ENCODE measurements around the gene SLC12A5. TPM values are rescaled to one million over a fixed set of nuclear protein-coding genes. Genes with fewer than 3 reads are reported as not detected.
"Not testable (repeated sequence)": the region's sequence is repeated elsewhere in the genome, so short reads cannot be mapped to it uniquely, and the experiment has no call there.

Gene SLC12A5
- total and polyA plus RNA-seq, 8 donors = 0.35 to 21.5 (median 1.6) TPM

DNA sequence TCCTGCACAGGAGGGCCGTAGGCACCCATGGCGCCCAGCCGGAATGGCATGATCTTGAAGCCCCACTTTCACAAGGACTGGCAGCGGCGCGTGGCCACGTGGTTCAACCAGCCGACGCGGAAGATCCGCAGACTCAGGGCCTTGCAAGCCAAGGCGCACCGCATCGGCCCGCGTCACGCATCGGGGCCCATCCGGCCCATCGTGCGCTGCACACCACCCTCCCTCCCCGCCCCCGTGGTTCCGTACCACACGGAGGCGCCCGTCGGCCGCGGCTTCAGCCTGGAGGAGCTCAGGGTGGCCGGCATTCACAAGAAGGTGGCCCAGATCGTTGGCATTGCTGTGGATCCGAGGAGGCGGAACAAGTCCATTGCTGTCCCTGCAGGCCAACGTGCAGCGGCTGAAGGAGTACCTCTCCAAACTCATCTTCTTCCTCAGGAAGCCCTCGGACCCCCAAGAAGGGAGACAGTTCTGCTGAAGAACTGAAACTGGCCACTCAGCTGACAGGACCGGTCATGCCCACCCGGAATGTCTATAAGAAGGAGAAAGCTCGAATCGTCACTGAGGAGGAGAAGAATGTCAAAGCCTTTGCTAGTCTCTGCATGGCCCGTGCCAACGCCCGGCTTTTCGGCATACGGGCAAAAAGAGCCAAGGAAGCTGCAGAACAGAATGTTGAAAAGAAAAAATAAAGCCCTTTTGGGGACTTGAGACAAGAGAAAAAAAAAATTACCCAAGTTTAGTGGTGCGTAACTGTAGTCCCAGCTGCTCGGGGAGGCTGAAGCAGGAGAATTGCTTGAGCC lies 70.7 kb downstream of the SLC12A5 start:
- ATAC-seq (peak in 3 of 4 donors; percentile 39 to 73 (median 69)), FAIRE-seq (no peak), DNase-seq (no peak)
- H3K27me3 ChIP-seq = peaks cover 0 to 3% (median 0%) of the 10 kb centered on the region in 4 donors
- H3K4me3 ChIP-seq = no peak overlapping the region
- no peaks in the 10 kb centered on the region for H3K36me3 ChIP-seq
- no peaks in the 10 kb centered on the region for H3K4me1 ChIP-seq
- H3K27ac ChIP-seq = no peak overlapping the region
- intact Hi-C loops (cut with DNase I) = no loop called here
- TF ChIP-seq, protein P1, sequence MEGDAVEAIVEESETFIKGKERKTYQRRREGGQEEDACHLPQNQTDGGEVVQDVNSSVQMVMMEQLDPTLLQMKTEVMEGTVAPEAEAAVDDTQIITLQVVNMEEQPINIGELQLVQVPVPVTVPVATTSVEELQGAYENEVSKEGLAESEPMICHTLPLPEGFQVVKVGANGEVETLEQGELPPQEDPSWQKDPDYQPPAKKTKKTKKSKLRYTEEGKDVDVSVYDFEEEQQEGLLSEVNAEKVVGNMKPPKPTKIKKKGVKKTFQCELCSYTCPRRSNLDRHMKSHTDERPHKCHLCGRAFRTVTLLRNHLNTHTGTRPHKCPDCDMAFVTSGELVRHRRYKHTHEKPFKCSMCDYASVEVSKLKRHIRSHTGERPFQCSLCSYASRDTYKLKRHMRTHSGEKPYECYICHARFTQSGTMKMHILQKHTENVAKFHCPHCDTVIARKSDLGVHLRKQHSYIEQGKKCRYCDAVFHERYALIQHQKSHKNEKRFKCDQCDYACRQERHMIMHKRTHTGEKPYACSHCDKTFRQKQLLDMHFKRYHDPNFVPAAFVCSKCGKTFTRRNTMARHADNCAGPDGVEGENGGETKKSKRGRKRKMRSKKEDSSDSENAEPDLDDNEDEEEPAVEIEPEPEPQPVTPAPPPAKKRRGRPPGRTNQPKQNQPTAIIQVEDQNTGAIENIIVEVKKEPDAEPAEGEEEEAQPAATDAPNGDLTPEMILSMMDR (IDR thresholded peaks at IDR 0.05) = no peak
- H3K9me3 ChIP-seq = no peaks in the 10 kb centered on the region
- WGBS, 2 donors = 28 to 32% methylated on average over 48 of the region's 48 CpGs

DNA sequence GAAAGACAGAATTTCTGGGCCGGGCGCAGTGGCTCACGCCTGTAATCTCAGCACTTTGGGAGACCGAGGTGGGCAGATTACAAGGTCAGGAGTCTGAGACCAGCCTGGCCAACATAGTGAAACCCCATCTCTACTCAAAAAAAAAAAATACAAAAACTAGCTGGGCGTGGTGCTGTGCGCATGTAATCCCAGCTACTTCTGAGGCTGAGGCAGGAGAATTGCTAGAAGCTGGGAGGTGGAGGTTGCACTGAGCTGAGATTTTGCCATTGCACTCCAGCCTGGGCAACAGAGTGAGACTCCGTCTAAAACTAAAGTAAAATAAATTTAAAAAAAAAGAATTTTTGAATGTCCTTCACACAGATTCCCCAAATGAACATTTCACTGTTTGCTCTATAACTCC lies 71.4 kb downstream of the SLC12A5 start:
- H3K27ac ChIP-seq; H3K4me1 ChIP-seq; intact Hi-C loops (cut with DNase I); H3K9me3 ChIP-seq; ATAC-seq; H3K27me3 ChIP-seq; DNase-seq; FAIRE-seq; H3K4me3 ChIP-seq; H3K36me3 ChIP-seq: not testable (repeated sequence)
- WGBS, 2 donors = 76 to 85% methylated on average over 7 of the region's 7 CpGs

DNA sequence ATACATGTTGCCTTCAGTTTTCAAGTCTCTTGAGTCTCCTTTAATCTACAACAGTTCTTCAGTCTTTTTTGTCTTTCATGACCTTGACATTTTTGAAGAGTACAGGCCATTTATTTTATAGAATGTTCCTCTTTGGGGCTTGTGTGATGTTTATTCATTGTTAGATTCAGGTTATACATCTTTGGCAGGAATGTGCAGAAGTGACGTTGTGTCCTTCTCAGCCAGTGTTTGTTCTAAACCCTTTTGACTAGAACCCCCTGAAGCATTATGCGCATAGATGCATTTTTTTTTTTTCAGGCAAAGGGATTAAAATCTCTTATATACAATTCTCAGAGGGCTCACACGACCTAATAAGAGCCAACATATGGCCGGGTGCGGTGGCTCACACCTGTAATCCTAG lies 72.0 kb downstream of the SLC12A5 start:
- FAIRE-seq (no peak), ATAC-seq (no peak), DNase-seq (no peak)
- WGBS, 2 donors = 77 to 80% methylated on average over 5 of the region's 5 CpGs
- no peaks in the 10 kb centered on the region for H3K4me1 ChIP-seq
- H3K27ac ChIP-seq = no peak overlapping the region
- H3K36me3 ChIP-seq = no peaks in the 10 kb centered on the region
- peaks cover 0 to 4% (median 0%) of the 10 kb centered on the region in 4 donors for H3K27me3 ChIP-seq
- intact Hi-C loops (cut with DNase I) = no loop called here
- H3K4me3 ChIP-seq = no peak overlapping the region
- no peaks in the 10 kb centered on the region for H3K9me3 ChIP-seq
- TF ChIP-seq, protein P1 (IDR thresholded peaks at IDR 0.05) = no peak

DNA sequence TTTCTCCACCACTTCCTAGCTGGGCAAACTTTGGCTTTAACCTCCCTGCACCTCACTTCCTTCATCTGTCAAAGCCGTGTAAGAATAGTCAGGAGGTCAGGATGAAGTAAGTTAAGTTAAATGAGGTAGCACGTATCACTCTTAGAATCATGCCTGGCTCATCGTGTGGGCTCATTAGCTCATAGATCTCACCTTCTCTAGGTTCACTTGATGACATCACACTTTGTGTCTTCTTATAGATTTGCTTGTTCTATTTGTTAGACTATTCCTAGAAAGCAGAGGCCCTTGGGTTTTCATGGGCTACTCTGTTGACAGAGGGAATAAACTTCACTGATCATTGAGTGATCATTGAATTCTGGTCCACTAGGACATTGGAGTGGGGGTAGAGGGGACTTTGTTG lies 72.9 kb downstream of the SLC12A5 start:
- FAIRE-seq (no peak), ATAC-seq (no peak), DNase-seq (no peak)
- Histone ChIP-seq H3K36me3 (no peaks in the 10 kb centered on the region), H3K9me3 (no peaks in the 10 kb centered on the region), H3K27me3 (peaks cover 0 to 6% (median 0%) of the 10 kb centered on the region in 4 donors), H3K4me3 (no peak overlapping the region), H3K4me1 (no peaks in the 10 kb centered on the region), H3K27ac (no peak overlapping the region)
- WGBS, 2 donors = 66 to 75% methylated on average over 3 of the region's 3 CpGs
- intact Hi-C loops (cut with DNase I) = no loop called here
- TF ChIP-seq, protein P1 (IDR thresholded peaks at IDR 0.05) = no peak

DNA sequence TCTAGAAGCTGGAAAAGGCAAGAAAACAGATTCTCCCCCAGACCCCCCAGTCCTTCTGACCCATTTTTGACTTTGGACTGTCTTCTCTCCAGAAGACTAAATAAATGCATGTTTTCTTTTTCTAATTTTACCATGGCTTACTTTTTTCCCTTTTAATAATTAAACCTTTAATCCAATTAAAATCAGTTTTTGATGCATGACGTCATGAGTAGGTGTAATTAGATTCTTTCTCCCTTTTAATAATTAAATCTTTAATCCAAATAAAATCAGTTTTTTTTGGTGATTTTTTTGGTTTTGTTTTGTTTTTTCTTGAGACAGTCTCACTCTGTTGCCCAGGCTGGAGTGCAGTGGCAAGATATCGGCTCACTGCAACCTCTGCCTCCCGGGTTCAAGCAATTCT lies 73.9 kb downstream of the SLC12A5 start:
- TF ChIP-seq, protein P1 (IDR thresholded peaks at IDR 0.05) = no peak
- WGBS, 2 donors = 53 to 79% methylated on average over 3 of the region's 3 CpGs
- no peak for DNase-seq
- Histone ChIP-seq H3K36me3 (no peaks in the 10 kb centered on the region), H3K27ac (no peak overlapping the region), H3K4me1 (no peaks in the 10 kb centered on the region), H3K9me3 (no peaks in the 10 kb centered on the region), H3K4me3 (no peak overlapping the region), H3K27me3 (peaks cover 0 to 6% (median 0%) of the 10 kb centered on the region in 4 donors)
- intact Hi-C loops (cut with DNase I) = no loop called here
- no peak for FAIRE-seq
- ATAC-seq = no peak

Measured in pancreas (tissue), 10 donors.